Fibroblast of lung (primary cell): ENCODE measurements around the gene ARID3A. TPM values are rescaled to one million over a fixed set of nuclear protein-coding genes. Genes with fewer than 3 reads are reported as not detected.

Source experiments
- DNase-seq, 2 donors: peaks; one replicate each; pipeline versions ENCODE4 v3.0.0 to v3.0.0-alpha.2; 2010; ENCODE audit warnings: low read depth in 2 of 2
- H2AFZ ChIP-seq: 2 replicates; pipeline ENCODE4 v1.5.1; 2012; ENCODE audit warnings: low read length, control low read depth, inconsistent platforms
- H3K27ac ChIP-seq: 2 replicates; pipeline ENCODE4 v1.5.1; 2011; ENCODE audit warnings: low read length, control low read depth; ENCODE audit not compliant: insufficient read depth
- H3K27me3 ChIP-seq: 2 replicates; pipeline ENCODE4 v1.5.1; 2011; ENCODE audit warnings: mild to moderate bottlenecking, low read length; ENCODE audit not compliant: control insufficient read depth, insufficient read depth
- H3K36me3 ChIP-seq: 2 replicates; pipeline ENCODE4 v1.5.1; 2011; ENCODE audit warnings: low read length; ENCODE audit not compliant: control insufficient read depth, insufficient read depth
- H3K4me1 ChIP-seq: 2 replicates; pipeline ENCODE4 v1.5.1; 2011; ENCODE audit warnings: low read length; ENCODE audit not compliant: control insufficient read depth, insufficient read depth; ENCODE audit errors: extremely low read depth
- H3K4me2 ChIP-seq: 2 replicates; pipeline ENCODE4 v1.5.1; 2011; ENCODE audit warnings: low read length, control low read depth; ENCODE audit not compliant: insufficient read depth; ENCODE audit errors: extremely low read depth
- H3K4me3 ChIP-seq, 4 experiments: fragments of 200-600 bp in 1 of 4; sonication (generic) in 1 of 4; replicated peaks in 1 of 4; 2 replicates each; pipeline ENCODE4 v1.5.1; 2011 to 2016; ENCODE audit warnings: low read length in 4 of 4, low read depth in 3 of 4, mild to moderate bottlenecking in 3 of 4, control low read depth in 2 of 4, inconsistent platforms in 1 of 4, mixed read lengths in 1 of 4; ENCODE audit not compliant: insufficient read depth in 1 of 4; ENCODE audit errors: control extremely low read depth in 1 of 4
- H3K79me2 ChIP-seq: 2 replicates; pipeline ENCODE4 v1.5.1; 2012; ENCODE audit warnings: mild to moderate bottlenecking, low read length, inconsistent platforms; ENCODE audit not compliant: control insufficient read depth, insufficient read depth
- H3K9ac ChIP-seq: 2 replicates; pipeline ENCODE4 v1.5.1; 2011; ENCODE audit warnings: mild to moderate bottlenecking, low read length, control low read depth; ENCODE audit not compliant: insufficient read depth
- H3K9me3 ChIP-seq: 2 replicates; pipeline ENCODE4 v1.5.1; 2012; ENCODE audit warnings: low read depth, low read length; ENCODE audit not compliant: control insufficient read depth, insufficient read depth
- H4K20me1 ChIP-seq: 2 replicates; pipeline ENCODE4 v1.5.1; 2011; ENCODE audit warnings: low read length; ENCODE audit not compliant: control insufficient read depth, insufficient read depth; ENCODE audit errors: extremely low read depth
- EZH2 ChIP-seq: IDR thresholded peaks from 2 replicates; pipeline ENCODE4 v1.5.1; 2012; ENCODE audit warnings: low read length, control low read depth, mild to moderate bottlenecking; ENCODE audit errors: missing control alignments
- polyA plus RNA-seq, 2 donors: library from polyadenylated mRNA; depleted of rRNA in 1 of 2; stranded (reverse) in 1 of 2; unstranded in 1 of 2; fragments of >200 nt; gene quantifications; 2 replicates each; pipeline ENCODE4 v1.2.1, GENCODE V29; 2011 to 2012; ENCODE audit warnings: missing spikeins in 1 of 2
- total RNA-seq: library from RNA; depleted of rRNA; stranded (reverse); fragments of >200 nt; gene quantifications from 2 replicates; pipeline ENCODE4 v1.2.1, GENCODE V29; 2014
- TF ChIP-seq, protein P1 (sequence below), 2 donors: IDR thresholded peaks in 1 of 2; conservative IDR thresholded peaks in 1 of 2; 1 replicate in 1 of 2; 2 replicates in 1 of 2; pipeline ENCODE4 v1.5.1; 2011 to 2012; ENCODE audit warnings: low read length in 2 of 2, control low read depth in 1 of 2, inconsistent platforms in 1 of 2, low read depth in 1 of 2, mild to moderate bottlenecking in 1 of 2

ARID3A gene
- total and polyA plus RNA-seq, 2 donors (not counting 1 experiment from before 2014, with no cell fraction given), result 6.4 to 14.9 TPM

GRCh38 chr19:925087-925525 is 729 bp upstream of the ARID3A start:
- Histone ChIP-seq H3K27ac (peak overlapping the region; percentile 83), H3K79me2 (peaks cover 22% of the 10 kb centered on the region), H3K9ac (peak overlapping the region; percentile 68), H3K36me3 (peaks cover 2% of the 10 kb centered on the region), H3K9me3 (no peaks in the 10 kb centered on the region), H3K4me1 (peaks cover 6% of the 10 kb centered on the region), H2AFZ (peak overlapping the region; percentile 70), H3K4me3 (peak overlapping the region; percentile 57 to 84 (median 78)), H3K4me2 (peak overlapping the region; percentile 88), H3K27me3 (peaks cover 4% of the 10 kb centered on the region), H4K20me1 (no peaks in the 10 kb centered on the region)
- peak; percentile 12 to 75 for DNase-seq
- TF ChIP-seq, protein P1, sequence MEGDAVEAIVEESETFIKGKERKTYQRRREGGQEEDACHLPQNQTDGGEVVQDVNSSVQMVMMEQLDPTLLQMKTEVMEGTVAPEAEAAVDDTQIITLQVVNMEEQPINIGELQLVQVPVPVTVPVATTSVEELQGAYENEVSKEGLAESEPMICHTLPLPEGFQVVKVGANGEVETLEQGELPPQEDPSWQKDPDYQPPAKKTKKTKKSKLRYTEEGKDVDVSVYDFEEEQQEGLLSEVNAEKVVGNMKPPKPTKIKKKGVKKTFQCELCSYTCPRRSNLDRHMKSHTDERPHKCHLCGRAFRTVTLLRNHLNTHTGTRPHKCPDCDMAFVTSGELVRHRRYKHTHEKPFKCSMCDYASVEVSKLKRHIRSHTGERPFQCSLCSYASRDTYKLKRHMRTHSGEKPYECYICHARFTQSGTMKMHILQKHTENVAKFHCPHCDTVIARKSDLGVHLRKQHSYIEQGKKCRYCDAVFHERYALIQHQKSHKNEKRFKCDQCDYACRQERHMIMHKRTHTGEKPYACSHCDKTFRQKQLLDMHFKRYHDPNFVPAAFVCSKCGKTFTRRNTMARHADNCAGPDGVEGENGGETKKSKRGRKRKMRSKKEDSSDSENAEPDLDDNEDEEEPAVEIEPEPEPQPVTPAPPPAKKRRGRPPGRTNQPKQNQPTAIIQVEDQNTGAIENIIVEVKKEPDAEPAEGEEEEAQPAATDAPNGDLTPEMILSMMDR (conservative IDR thresholded peaks at IDR 0.05 in 1 of 2, IDR thresholded peaks at IDR 0.05 in 1 of 2; ENCODE audit: low read depth in 1 of 2, low read length in 2 of 2), result no peak
- no peak for TF ChIP-seq EZH2

DNA sequence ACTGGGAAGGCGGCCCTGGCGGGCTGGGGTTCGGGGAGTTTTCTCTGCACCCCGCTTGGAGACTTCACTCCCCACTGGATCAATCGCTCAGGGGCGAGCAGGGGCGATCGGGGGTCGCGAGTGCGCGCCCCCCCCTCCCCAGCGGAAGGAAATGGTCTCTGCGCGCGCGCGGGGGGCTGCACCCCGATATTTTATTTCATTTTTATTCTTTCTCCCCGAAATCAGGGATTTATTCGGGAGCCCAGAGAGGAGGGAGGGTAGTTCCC is 421 bp downstream of the ARID3A start:
- no peaks in the 10 kb centered on the region for H3K27me3 ChIP-seq
- no peaks in the 10 kb centered on the region for H4K20me1 ChIP-seq
- H3K4me3 ChIP-seq, result peak overlapping the region; percentile 40 to 84 (median 66)
- H2AFZ ChIP-seq, result no peak overlapping the region
- peaks cover 22% of the 10 kb centered on the region for H3K79me2 ChIP-seq
- no peak for DNase-seq
- H3K4me1 ChIP-seq, result peaks cover 6% of the 10 kb centered on the region
- H3K4me2 ChIP-seq, result peak overlapping the region; percentile 15
- no peak for TF ChIP-seq EZH2
- TF ChIP-seq, protein P1 (conservative IDR thresholded peaks at IDR 0.05 in 1 of 2, IDR thresholded peaks at IDR 0.05 in 1 of 2; ENCODE audit: low read depth in 1 of 2, low read length in 2 of 2), result no peak
- H3K9ac ChIP-seq, result peak overlapping the region; percentile 68
- H3K27ac ChIP-seq, result peak overlapping the region; percentile 63
- H3K9me3 ChIP-seq, result no peaks in the 10 kb centered on the region
- H3K36me3 ChIP-seq, result peaks cover 2% of the 10 kb centered on the region

DNA sequence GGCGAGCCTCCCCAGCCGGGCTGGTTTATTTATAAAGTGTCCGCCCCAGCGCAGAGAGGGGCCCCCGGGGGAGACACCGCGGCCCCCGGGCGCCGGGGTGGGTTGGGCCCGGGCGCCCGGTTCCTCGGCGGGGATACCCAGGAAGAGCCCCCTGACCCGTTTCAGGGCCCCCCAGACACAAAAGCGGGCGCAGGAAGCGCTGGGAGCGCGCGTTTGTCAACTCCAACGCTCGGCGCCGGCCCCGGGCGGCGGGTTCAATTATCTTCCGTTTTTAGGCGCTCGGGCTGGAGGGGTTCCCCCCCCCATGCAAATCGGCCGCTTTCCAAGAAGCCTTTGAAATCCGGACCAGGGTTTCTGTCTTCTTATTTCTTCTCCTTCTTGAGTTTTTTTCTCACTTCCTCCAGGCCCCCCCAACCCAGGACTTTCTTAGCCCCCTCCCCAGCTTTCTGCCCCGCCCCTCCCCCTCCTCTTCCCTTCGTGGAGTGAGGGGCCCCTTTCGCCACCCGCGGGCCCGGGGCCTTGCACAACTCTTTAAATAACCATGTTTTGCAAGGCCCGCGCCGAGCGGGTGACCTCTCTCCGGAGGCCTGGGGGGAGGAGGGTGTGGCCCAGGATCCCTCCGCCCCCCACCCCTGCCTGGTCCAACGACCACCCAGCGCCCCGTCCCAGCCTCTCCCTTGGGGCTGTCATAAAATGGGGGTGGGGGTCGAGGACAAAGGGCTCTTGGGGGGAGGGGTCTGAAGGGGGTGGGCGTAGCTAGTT is 935 bp downstream of the ARID3A start:
- Histone ChIP-seq H3K4me2 (peak overlapping the region; percentile 48), H3K27me3 (no peaks in the 10 kb centered on the region), H4K20me1 (no peaks in the 10 kb centered on the region), H3K4me1 (peaks cover 6% of the 10 kb centered on the region), H2AFZ (no peak overlapping the region), H3K4me3 (peak overlapping the region; percentile 40 to 84 (median 66)), H3K36me3 (peaks cover 2% of the 10 kb centered on the region), H3K9ac (peak overlapping the region; percentile 52), H3K9me3 (no peaks in the 10 kb centered on the region), H3K79me2 (peaks cover 23% of the 10 kb centered on the region), H3K27ac (peak overlapping the region; percentile 63)
- TF ChIP-seq EZH2, result no peak
- TF ChIP-seq, protein P1 (conservative IDR thresholded peaks at IDR 0.05 in 1 of 2, IDR thresholded peaks at IDR 0.05 in 1 of 2; ENCODE audit: low read depth in 1 of 2, low read length in 2 of 2), result no peak
- DNase-seq, result peak in 1 of 2 donors; percentile 67
